Heart left ventricle (tissue), 16 donors: ENCODE results near the gene CXCL10. TPM values are rescaled to one million over a fixed set of nuclear protein-coding genes. Genes with fewer than 3 reads are reported as not detected.

Experiments
- ATAC-seq, 4 donors: fragments of 200-7000 bp; cut with Tn5 transposase; one replicate each; pipeline ENCODE4 v1.9.1; 2020 to 2022; ENCODE audit warnings: moderate library complexity in 4 of 4, mild to moderate bottlenecking in 3 of 4, moderate number of reproducible peaks in 1 of 4
- DNase-seq, 5 donors: peaks; one replicate each; pipeline ENCODE4 v3.0.0-alpha.2; 2020
- H3K27ac ChIP-seq, 12 donors: fragments of 200-600 bp; sonication (generic) in 4 of 12; one replicate each; pipeline versions ENCODE4 v1.5.0 to v1.8.0; 2016 to 2022; ENCODE audit warnings: mild to moderate bottlenecking in 2 of 12
- H3K27me3 ChIP-seq, 9 donors: fragments of 200-600 bp; sonication (generic) in 2 of 9; one replicate each; pipeline versions ENCODE4 v1.5.1 to v1.8.0; 2016 to 2022; ENCODE audit warnings: mild to moderate bottlenecking in 3 of 9
- H3K36me3 ChIP-seq, 9 donors: fragments of 200-600 bp; sonication (generic) in 2 of 9; one replicate each; pipeline versions ENCODE4 v1.5.0 to v1.8.0; 2018 to 2022; ENCODE audit warnings: mild to moderate bottlenecking in 2 of 9
- H3K4me1 ChIP-seq, 12 donors: fragments of 200-600 bp; sonication (generic) in 4 of 12; one replicate each; pipeline versions ENCODE4 v1.5.0 to v1.8.0; 2016 to 2022; ENCODE audit warnings: mild to moderate bottlenecking in 3 of 12
- H3K4me3 ChIP-seq, 12 donors: fragments of 200-600 bp; sonication (generic) in 4 of 12; one replicate each; pipeline versions ENCODE4 v1.5.0 to v1.8.0; 2017 to 2022; ENCODE audit warnings: mild to moderate bottlenecking in 9 of 12, moderate library complexity in 4 of 12
- H3K9me3 ChIP-seq, 12 donors: fragments of 200-600 bp; sonication (generic) in 4 of 12; one replicate each; pipeline versions ENCODE4 v1.5.0 to v1.8.0; 2016 to 2022; ENCODE audit warnings: mild to moderate bottlenecking in 1 of 12
- POLR2A ChIP-seq, 2 donors: fragments of 450-650 bp; IDR thresholded peaks; one replicate each; pipeline ENCODE4 v1.6.1; 2017; ENCODE audit warnings: antibody characterized with exemption in 2 of 2, mild to moderate bottlenecking in 2 of 2, moderate library complexity in 2 of 2
- WGBS, 4 donors: extraction: QIAGEN DNeasy Blood & Tissue Kit in 2 of 4; methylation state at CpG; one replicate each; pipeline versions ENCODE4 v1.1.5 to v1.1.7; 2013 to 2018; 5-methylcytosine and 5-hydroxymethylcytosine counted together
- intact Hi-C, 10 donors: fragments of 100-400 bp; cut with DNase I; formaldehyde crosslinking; loops; one replicate each; pipeline versions ENCODE4 v1.11.1 to v1.14.2; 2022
- polyA plus RNA-seq, 2 donors: library from polyadenylated mRNA; stranded (reverse); fragments of 200-250 nt; gene quantifications; one replicate each; pipeline ENCODE4 v1.2.3, GENCODE V29; 2013
- total RNA-seq, 9 donors: library from RNA; depleted of rRNA in 2 of 9; stranded (reverse); fragments of >200 nt in 2 of 9; fragmentation: NEBNext Ultra II Directional in 3 of 9; extraction: Animal tissue kit (Norgen Biotek cat#: 25700) in 3 of 9; gene quantifications; one replicate each; pipeline versions ENCODE4 v1.1.0 to v1.2.4, GENCODE V29; 2016 to 2023
- TF ChIP-seq, protein P1 (sequence below), 12 donors: fragments of 200-600 bp; sonication (generic) in 4 of 12; IDR thresholded peaks; one replicate each; pipeline versions ENCODE4 v1.5.0 to v1.8.0; 2018 to 2022; ENCODE audit warnings: antibody characterized with exemption in 12 of 12, mild to moderate bottlenecking in 5 of 12
- donor health status: ischemic (EF 13 %, LVEDD 7.1; RV severe dilation, severe dysfunction).
- donor health status: healthy with polysubstance abuse.
- donor health status: DM: no; HTN: yes; CAD: no.
- donor health status: DM: no; HTN: no; CAD: no.
- donor health status: ischemic (EF 25% LVEDD 6.9; RV normal size, moderate dysfunction).
- donor health status: ischemic (EF 25% LVEDD 5.7; RV mildly dilated, moderate dysfunction).
- donor health status: healthy.
- donor health status: DM: yes; HTN: yes; CAD: no.
- donor health status: ischemic (EF 35%, LVEDD 5.7; RV mildly dilated, moderate dysfunction).
- donor health status: nonischemic (EF 11% LVEDD 7.7; RV severe dilation, severe dysfunction).
- donor health status: DM: yes; HTN: yes; CAD: no.
- donor health status: PGD.
- donor health status: ischemic (EF 29% LVEDD 5.4; RV normal size, mild dysfunction).
- donor health status: nonischemic (EF 23%, LVEDD 6.1; RV moderate dilation, normal function).

The CXCL10 gene
- total and polyA plus RNA-seq, 11 donors, result 0.10 to 252 (median 0.64) TPM; not detected in 3

DNA sequence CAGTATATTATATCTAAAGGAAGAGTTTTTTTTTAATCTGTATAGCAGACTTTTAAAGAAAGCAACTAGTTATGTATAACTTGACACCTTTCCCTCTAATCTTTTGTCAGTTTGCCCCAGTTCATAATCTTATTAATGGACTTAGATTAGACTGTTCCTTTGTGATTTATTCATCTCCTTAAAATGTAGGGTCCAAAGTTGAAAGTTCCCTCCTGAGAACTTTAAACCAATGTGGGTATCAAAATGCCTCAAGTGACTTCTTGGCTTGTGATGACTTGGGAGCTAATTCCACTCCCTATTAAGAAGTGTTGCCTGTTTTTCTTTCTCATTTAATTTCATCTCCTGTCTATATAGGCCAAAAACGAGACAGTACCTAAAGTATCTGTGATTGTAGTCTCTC is 26.2 kb downstream of the CXCL10 start:
- DNase-seq (no peak), ATAC-seq (no peak)
- intact Hi-C loops, result loop anchor here in 5 of 10 donors (2.0 to 10.0 kb wide), 4 partner anchors 70 to 508 kb away; partner anchors contain the start of gene NUP54 (in 1 of the 5)
- H3K4me1 ChIP-seq, result peaks cover 0 to 8% (median 0%) of the 10 kb centered on the region in 12 donors
- no peaks in the 10 kb centered on the region for H3K36me3 ChIP-seq
- H3K27me3 ChIP-seq, result no peaks in the 10 kb centered on the region
- no peaks in the 10 kb centered on the region for H3K9me3 ChIP-seq
- no peak for TF ChIP-seq POLR2A (IDR thresholded peaks at IDR 0.05)
- TF ChIP-seq, protein P1, sequence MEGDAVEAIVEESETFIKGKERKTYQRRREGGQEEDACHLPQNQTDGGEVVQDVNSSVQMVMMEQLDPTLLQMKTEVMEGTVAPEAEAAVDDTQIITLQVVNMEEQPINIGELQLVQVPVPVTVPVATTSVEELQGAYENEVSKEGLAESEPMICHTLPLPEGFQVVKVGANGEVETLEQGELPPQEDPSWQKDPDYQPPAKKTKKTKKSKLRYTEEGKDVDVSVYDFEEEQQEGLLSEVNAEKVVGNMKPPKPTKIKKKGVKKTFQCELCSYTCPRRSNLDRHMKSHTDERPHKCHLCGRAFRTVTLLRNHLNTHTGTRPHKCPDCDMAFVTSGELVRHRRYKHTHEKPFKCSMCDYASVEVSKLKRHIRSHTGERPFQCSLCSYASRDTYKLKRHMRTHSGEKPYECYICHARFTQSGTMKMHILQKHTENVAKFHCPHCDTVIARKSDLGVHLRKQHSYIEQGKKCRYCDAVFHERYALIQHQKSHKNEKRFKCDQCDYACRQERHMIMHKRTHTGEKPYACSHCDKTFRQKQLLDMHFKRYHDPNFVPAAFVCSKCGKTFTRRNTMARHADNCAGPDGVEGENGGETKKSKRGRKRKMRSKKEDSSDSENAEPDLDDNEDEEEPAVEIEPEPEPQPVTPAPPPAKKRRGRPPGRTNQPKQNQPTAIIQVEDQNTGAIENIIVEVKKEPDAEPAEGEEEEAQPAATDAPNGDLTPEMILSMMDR (IDR thresholded peaks at IDR 0.05), result no peak
- H3K27ac ChIP-seq, result no peak overlapping the region
- 74 to 82% (median 76%) methylated on average over 1 of the region's 1 CpG for WGBS, 4 donors
- no peak overlapping the region for H3K4me3 ChIP-seq

DNA sequence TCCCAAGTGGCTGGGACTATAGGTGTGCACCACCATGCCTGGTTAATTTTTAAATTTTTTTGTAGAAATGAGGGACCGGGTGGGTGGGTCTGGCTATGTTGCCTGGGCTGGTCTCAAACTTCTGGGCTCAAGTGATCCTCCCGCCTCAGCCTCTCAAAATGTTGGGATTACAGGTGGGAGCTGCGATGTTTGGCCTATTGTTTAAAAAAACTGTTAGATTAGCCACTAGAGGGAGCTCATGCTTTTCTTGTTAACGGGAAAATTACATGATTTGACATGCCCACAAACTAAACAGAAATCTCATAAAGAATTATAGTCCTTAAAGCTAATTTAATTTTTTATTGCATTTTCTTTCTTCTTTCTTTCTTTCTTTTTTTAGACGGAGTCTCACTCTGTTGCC is 27.6 kb downstream of the CXCL10 start:
- no peaks in the 10 kb centered on the region for H3K27me3 ChIP-seq
- no peaks in the 10 kb centered on the region for H3K36me3 ChIP-seq
- TF ChIP-seq, protein P1 (IDR thresholded peaks at IDR 0.05), result peak; percentile 55 to 85 (median 72)
- no peak for TF ChIP-seq POLR2A (IDR thresholded peaks at IDR 0.05)
- intact Hi-C loops, result loop anchor here in 8 of 10 donors (1.0 to 10.0 kb wide), 7 partner anchors 71 to 509 kb away; partner anchors contain the start of gene NUP54 (in 1 of the 8)
- H3K9me3 ChIP-seq, result no peaks in the 10 kb centered on the region
- peaks cover 0 to 6% (median 0%) of the 10 kb centered on the region in 12 donors for H3K4me1 ChIP-seq
- no peak for ATAC-seq
- H3K4me3 ChIP-seq, result no peak overlapping the region
- no peak overlapping the region for H3K27ac ChIP-seq
- WGBS, 4 donors, result 5 to 13% (median 6%) methylated on average over 5 of the region's 5 CpGs
- DNase-seq, result no peak

DNA sequence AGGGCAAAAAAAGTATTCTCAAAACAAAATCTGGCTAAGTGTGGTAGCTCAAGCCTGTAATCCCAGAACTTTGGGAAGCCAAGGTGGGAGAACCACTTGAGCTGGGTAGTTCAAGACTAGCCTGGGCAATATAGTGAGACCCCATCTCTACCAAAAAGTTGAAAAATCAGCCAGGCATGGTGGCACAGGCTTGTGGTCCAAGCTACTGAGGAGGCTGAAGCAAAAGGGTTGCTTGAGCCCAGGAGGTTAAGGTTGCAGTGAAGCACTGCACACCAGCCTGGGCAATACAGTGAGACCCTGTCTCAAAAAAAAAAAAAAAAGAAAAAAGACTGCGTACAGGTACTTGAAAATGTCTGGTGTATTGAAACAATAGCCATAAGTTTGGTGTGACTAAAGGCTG is 30.8 kb downstream of the CXCL10 start:
- H3K9me3 ChIP-seq, result no peaks in the 10 kb centered on the region
- TF ChIP-seq, protein P1 (IDR thresholded peaks at IDR 0.05), result no peak
- TF ChIP-seq POLR2A (IDR thresholded peaks at IDR 0.05), result no peak
- no peak overlapping the region for H3K27ac ChIP-seq
- DNase-seq, result no peak
- H3K4me1 ChIP-seq, result peaks cover 0 to 29% (median 18%) of the 10 kb centered on the region in 12 donors
- no peak overlapping the region for H3K4me3 ChIP-seq
- no peaks in the 10 kb centered on the region for H3K27me3 ChIP-seq
- WGBS, 4 donors, result 87 to 91% (median 88%) methylated on average over 1 of the region's 1 CpG
- intact Hi-C loops, result loop anchor here in 4 of 10 donors (5.0 to 10.0 kb wide), 4 partner anchors 95 to 512 kb away; partner anchors contain the start of gene NUP54 (in 2 of the 4)
- no peak for ATAC-seq
- H3K36me3 ChIP-seq, result no peaks in the 10 kb centered on the region

DNA sequence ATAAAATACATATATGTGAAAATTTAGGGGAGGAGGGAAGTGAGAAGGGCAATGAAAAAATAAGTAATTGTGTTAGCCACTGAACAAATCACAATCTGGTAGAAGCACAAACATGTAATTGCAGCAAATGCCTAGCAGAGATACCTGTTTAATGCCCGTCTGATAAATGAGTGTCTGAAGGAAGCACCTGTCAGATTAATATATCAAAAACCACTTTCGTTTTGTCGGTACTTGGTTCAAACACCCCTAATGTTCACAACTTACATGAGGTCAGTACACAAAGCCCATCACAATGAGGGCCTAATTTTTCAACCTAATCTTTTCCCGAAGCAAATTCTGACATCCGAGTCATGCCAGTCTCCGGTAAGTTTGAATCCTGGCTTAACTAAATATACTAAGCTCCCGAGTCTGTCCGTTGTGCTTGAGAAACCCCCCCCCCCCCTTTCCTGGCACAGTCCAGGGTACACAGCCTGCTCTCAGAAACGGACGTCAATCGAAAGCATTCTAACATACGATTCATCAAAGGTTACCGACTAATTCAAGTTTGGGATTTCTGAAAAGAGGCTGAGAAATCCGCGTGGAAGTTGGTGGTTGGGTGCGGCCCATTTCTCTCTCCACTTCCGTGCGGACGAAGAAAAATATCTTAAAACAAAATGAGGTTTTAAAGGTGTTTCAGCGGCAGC is 33.3 kb downstream of the CXCL10 start:
- DNase-seq (no peak), ATAC-seq (peak in 3 of 4 donors; percentile 19 to 35 (median 24))
- intact Hi-C loops, result loop anchor here in 7 of 10 donors (1.0 to 10.0 kb wide), 7 partner anchors 48 to 515 kb away; partner anchors contain the start of genes NUP54 (in 5 of the 7) and NAAA (in 1 of the 7)
- Histone ChIP-seq H3K4me1 (peaks cover 0 to 29% (median 18%) of the 10 kb centered on the region in 12 donors), H3K27ac (peak overlapping the region in 9 of 12 donors; percentile 60 to 83 (median 77)), H3K27me3 (no peaks in the 10 kb centered on the region), H3K4me3 (peak overlapping the region; percentile 67 to 97 (median 86)), H3K9me3 (no peaks in the 10 kb centered on the region), H3K36me3 (no peaks in the 10 kb centered on the region)
- 1% methylated on average over 20 of the region's 20 CpGs for WGBS, 4 donors
- no peak for TF ChIP-seq POLR2A (IDR thresholded peaks at IDR 0.05)
- TF ChIP-seq, protein P1 (IDR thresholded peaks at IDR 0.05), result no peak
